Ammon's horn (tissue), 1 donor: Measurements from ENCODE around the gene MYBPC1.
"Not testable (repeated sequence)": the region's sequence is repeated elsewhere in the genome, so short reads cannot be mapped to it uniquely, and the experiment has no call there.

ENCODE experiments used
- DNase-seq: peaks from one replicate; pipeline ENCODE4 v3.0.0-alpha.2; 2016; ENCODE audit warnings: low spot score

The MYBPC1 gene

GRCh38 chr12:101734482-101734881, 139.7 kb downstream of the MYBPC1 start:
- DNase-seq, result not testable (repeated sequence)
